GM13977 (cell line): ENCODE measurements around the gene RAB7B.

ENCODE experiments used
- DNase-seq: peaks from one replicate; pipeline ENCODE4 v3.0.0; 2012; ENCODE audit warnings: low spot score
- in situ Hi-C: fragments of 300-500 bp; cut with MboI; formaldehyde crosslinking; loops from one replicate; pipeline ENCODE4 v1.12.0; 2022; ENCODE audit warnings: low sequenced_read_pairs, low pct_unique_long_range_greater_than_20kb, mixed read lengths, inconsistent platforms; ENCODE audit not compliant: unreplicated experiment
- TF ChIP-seq, protein P1 (sequence below): IDR thresholded peaks from 2 replicates; pipeline ENCODE4 v1.5.1; 2012; ENCODE audit warnings: mild to moderate bottlenecking, control low read depth; ENCODE audit not compliant: insufficient read depth; ENCODE audit errors: extremely low read depth, missing control alignments

Gene RAB7B

DNA sequence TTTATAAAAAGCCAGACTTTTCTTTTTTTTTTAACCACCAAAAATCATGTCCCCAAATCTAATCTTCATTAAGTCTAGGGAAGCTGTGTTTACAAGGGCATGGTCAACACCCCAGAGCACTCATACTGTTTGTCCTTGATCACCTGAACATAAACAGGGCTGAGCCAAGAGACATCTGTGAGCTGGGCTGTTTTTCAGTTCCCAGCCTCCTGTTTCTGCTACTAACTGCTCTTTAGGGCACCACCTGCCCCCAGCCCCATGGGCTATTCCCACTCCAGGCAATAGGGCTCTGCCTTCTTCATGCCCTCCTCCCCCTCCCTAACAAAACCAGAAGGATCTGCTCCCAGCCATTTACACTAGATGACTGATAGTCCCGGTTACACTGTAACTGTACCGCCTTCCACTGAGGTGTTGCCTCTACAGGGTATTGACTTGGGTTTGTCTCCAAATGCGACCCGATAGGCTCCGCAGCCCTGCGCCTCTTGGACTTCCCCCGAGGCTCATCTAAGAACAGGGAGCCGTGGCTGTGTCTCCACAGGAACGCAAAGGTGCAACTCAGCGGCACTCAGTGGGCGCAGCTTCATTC, 48.3 kb downstream of the RAB7B start:
- in situ Hi-C loops = no loop called here
- TF ChIP-seq, protein P1, sequence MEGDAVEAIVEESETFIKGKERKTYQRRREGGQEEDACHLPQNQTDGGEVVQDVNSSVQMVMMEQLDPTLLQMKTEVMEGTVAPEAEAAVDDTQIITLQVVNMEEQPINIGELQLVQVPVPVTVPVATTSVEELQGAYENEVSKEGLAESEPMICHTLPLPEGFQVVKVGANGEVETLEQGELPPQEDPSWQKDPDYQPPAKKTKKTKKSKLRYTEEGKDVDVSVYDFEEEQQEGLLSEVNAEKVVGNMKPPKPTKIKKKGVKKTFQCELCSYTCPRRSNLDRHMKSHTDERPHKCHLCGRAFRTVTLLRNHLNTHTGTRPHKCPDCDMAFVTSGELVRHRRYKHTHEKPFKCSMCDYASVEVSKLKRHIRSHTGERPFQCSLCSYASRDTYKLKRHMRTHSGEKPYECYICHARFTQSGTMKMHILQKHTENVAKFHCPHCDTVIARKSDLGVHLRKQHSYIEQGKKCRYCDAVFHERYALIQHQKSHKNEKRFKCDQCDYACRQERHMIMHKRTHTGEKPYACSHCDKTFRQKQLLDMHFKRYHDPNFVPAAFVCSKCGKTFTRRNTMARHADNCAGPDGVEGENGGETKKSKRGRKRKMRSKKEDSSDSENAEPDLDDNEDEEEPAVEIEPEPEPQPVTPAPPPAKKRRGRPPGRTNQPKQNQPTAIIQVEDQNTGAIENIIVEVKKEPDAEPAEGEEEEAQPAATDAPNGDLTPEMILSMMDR = no peak
- DNase-seq = no peak

DNA sequence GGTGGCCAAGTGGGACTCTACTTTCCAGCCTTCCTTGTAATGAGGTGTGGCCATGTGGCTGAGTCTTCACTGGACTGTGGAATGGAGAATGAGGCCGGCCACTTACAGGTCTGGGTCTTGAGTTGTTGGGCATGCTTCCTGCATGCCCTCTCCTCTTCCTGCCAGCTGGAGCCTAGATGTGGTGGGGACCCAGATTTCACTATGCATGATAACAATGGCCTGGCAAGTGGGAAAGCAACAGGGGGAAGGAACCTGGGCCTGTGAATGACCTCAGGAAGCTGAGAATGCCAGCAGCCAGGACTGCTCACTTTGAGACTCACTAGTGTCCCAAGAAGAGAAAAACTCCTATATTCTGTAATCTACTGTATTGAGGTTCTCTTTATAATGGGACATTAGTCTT, 51.4 kb downstream of the RAB7B start:
- no peak for DNase-seq
- in situ Hi-C loops = no loop called here
- TF ChIP-seq, protein P1 = no peak

DNA sequence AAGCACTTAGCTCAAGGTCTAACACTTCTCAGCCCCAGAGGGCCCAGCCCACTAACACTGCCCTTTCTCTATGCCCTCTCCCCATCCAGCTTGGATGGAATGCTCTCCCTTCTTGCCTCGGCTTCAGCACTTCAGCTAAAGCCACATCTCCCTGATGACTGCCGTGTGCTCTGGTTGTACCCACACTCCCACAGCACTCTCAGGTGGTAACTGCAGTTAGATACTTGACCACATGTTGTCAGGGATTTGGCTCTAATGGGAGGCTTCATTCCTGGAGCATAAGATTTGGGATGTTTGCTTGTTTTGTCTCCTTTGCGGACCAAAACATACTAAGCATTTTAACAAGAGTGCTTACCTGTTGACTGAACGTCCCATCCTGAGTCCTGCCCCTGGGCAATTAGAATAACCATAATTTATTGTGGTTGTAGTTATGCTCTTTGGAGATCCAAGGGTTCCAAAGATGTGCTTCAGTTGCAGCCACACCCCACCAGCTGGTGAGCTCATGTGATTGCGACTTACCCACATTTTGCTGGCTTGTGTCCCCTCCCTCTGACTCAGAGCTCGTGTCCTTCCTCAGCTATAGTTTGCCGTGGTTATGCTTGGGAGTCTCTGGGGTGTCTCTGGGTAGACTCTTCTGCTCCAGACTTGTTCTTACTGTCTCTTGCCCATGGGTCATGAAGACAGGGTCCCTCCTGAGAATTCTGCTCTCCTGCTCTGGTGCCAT, 52.2 kb downstream of the RAB7B start:
- TF ChIP-seq, protein P1 = no peak
- DNase-seq = no peak
- in situ Hi-C loops = no loop called here

DNA sequence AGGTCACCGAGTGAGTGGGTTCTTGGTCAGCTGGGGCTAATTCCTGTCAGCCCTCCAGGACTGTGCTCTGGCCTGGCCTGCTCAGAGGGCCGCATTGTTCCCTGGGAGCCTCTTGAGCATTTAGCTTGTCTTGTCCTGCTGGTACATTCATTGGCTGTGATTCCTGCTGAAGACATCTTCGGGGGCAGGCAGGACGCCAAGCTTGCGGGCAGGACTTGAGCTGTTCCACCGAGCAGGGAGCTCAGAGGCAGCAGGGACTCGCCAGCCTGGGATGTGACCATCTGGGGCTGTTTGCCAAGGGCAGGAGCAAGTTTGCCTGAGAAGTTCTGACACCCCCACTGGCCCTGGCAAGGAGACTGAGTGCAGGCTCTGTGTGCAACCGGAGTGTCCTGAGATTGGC, 52.9 kb downstream of the RAB7B start:
- in situ Hi-C loops = no loop called here
- no peak for DNase-seq
- TF ChIP-seq, protein P1 = no peak

DNA sequence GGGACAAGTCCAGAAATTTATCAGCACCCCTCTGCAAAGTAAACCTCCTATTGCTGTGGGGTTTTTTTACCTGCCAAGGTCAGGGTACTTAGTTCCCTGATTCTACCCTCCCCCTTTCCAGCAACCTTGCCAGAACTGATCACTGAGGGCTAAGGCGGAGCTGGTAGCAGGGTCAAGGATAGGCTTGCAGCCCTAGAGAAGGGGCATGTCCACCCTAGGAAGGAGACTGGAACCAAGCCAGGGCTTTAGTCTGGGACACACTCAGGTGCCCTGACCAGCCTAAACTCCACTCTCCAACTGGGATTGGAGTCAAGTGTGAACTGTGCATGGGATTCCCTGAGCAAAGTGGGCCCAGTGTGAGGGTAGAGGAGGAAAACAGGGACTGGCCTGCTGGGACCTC, 53.4 kb downstream of the RAB7B start:
- in situ Hi-C loops = no loop called here
- TF ChIP-seq, protein P1 = no peak
- DNase-seq = no peak

DNA sequence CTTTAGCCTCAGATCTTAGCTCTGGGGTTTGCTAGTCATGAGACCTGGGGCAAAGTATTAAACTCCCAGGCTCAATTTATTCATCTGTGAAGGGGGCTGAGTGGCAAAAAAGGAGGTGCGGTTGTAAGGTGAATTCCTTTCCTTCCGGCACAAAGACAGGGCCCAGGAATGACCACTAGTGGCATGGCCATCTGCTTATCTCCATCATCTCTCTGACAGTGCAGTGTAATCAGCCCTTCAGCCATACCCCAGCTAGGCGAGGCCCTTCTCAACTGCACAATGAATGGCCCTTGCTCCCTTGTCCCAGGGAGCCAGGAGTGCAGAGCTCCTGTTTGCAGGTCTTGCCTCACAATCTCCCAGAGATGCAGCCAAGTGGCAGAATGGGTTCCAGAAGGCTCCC, 54.3 kb downstream of the RAB7B start:
- TF ChIP-seq, protein P1 = no peak
- in situ Hi-C loops = no loop called here
- no peak for DNase-seq
